ENCODE data around the gene ARMCX2.
"Not testable (repeated sequence)": the region's sequence is repeated elsewhere in the genome, so short reads cannot be mapped to it uniquely, and the experiment has no call there.

Gene ARMCX2

DNA sequence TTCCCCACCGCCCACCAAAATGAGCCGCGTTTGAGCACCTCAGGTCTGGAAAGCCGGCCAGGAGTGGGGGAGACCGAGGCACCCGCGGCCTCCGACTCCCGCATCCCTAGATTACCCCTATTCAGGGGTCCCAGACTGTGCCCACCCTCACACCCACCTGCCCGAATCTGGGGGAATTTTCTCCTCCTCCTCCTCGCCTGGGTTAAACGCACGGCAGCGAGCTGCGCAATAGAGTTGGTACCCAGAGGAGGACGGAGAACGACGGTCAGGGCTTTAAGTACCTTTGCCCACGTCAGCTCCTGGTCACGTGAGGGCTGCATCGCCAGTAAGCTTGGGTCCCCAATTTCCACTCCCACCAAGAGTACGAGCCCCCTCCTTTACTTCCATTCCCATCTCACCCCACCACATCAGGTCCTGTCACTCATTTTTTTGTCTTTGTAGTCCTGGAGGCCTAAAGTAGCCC lies at the start of gene ARMCX2:
Gene ARMCX2, minus strand, starts transcription at position 250 of the 463 bp plus-strand sequence. CDS start 2,262 bp downstream, outside the sequence.
- DNase-seq (ENCODE audit: low read depth): no peak

- DNase-seq (ENCODE audit: low read depth): no peak
These were observed 49.7 kb upstream of the ARMCX2 start for GRCh38 chrX:101709384-101709783.

GRCh38 chrX:101708163-101708562 lies 48.5 kb upstream of the ARMCX2 start:
- DNase-seq (ENCODE audit: low read depth): no peak

GRCh38 chrX:101693476-101693875 lies 33.8 kb upstream of the ARMCX2 start:
- no peak for DNase-seq (ENCODE audit: low read depth)

- DNase-seq (ENCODE audit: low read depth): no peak
These were observed 32.2 kb upstream of the ARMCX2 start for GRCh38 chrX:101691835-101692234.

GRCh38 chrX:101686574-101686973 lies 26.9 kb upstream of the ARMCX2 start:
- no peak for DNase-seq (ENCODE audit: low read depth)

- DNase-seq (ENCODE audit: low read depth): no peak
These were observed 26.3 kb upstream of the ARMCX2 start for GRCh38 chrX:101685923-101686322.

- no peak for DNase-seq (ENCODE audit: low read depth)
These were observed 23.1 kb upstream of the ARMCX2 start for GRCh38 chrX:101682723-101683122.

- no peak for DNase-seq (ENCODE audit: low read depth)
These were observed 17.4 kb upstream of the ARMCX2 start for GRCh38 chrX:101677028-101677427.

DNA sequence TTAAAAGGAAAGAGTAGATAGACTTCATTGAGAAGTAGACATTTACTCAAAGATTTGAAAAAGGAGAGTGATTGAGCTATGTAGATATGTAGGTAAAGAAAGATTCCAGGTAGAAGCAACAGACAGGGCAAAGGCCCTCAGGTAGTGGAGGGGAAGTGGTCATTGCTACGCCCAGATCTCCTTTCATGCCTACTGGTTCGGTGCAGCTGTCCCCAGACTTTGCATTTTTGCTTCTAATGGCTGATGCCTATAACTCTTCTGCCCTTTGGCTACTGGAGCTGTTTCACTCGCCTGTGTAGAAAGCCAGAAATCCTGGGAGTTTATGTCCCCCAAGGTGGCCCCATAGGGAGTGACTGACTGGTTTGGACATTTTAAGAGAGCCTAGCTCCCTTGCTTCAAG lies 16.9 kb upstream of the ARMCX2 start:
- DNase-seq (ENCODE audit: low read depth): no peak

DNA sequence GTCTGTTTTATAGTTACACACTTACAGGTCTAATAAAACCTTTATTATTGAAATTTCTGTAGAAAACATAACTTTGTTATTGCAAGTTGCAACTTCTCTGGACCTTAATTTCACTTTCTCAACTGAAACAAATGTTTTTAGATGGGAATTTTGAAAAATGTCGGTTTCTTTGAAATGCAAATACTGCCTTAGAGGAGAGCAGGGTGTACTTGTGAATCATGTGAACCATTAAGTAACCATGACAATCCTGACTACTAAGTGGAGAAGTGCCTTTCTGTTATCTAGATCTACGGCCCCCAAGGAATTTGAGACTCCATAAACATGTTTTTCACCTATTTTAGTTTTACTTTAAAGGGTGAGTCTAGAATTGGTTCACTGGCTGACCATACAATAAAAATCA lies 8.5 kb upstream of the ARMCX2 start:
- no peak for DNase-seq (ENCODE audit: low read depth)

GRCh38 chrX:101658661-101659491 lies 774 bp downstream of the ARMCX2 start:
- DNase-seq (ENCODE audit: low read depth): peak; percentile 49

- no peak for DNase-seq (ENCODE audit: low read depth)
These were observed 2.2 kb downstream of the ARMCX2 start for GRCh38 chrX:101657495-101657894.

GRCh38 chrX:101656817-101657216 lies 2.8 kb downstream of the ARMCX2 start:
- no peak for DNase-seq (ENCODE audit: low read depth)

DNA sequence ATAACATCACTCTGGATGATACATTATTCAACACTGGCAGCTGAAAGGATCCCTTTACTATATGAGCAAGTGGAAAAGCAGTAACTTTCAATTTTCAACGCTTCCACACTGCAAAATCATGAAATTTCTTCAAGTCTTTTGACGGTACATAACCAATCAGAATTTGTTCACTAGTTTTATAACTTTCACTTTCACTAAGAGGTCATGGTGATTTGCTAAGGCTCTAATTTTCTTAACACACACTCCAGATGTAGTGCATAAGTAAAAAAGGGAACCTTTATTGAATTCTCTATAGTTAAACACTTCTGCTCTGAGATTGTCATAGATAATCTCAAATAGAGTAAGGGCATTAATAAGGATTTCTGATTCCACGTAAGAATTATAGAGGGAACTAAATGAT lies 4.1 kb downstream of the ARMCX2 start:
- no peak for DNase-seq (ENCODE audit: low read depth)

GRCh38 chrX:101647716-101648115 lies 11.9 kb downstream of the ARMCX2 start:
- DNase-seq (ENCODE audit: low read depth): not testable (repeated sequence)

GRCh38 chrX:101642093-101642492 lies 17.6 kb downstream of the ARMCX2 start:
- no peak for DNase-seq (ENCODE audit: low read depth)

- DNase-seq (ENCODE audit: low read depth): no peak
These were observed 20.1 kb downstream of the ARMCX2 start for GRCh38 chrX:101639583-101639982.

DNA sequence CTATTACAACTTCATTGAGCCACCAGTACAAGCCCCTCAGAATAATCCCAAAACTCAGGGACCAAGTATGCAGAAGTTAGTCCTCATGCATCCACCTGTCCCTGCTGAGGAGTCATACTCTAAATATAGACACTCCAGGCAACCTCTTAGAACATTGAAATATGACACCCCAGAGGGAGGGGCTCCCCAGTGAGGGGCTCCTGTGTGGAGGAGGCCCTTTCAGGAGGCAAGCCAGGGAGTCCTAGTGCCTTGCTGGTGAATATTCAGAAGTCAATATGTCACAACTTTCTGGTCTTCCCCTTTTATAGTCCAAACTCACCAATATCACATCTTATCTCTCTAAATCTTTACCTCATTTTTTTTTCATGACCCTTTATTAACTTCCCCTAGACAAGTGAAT lies 40.3 kb downstream of the ARMCX2 start:
- no peak for DNase-seq (ENCODE audit: low read depth)

DNA sequence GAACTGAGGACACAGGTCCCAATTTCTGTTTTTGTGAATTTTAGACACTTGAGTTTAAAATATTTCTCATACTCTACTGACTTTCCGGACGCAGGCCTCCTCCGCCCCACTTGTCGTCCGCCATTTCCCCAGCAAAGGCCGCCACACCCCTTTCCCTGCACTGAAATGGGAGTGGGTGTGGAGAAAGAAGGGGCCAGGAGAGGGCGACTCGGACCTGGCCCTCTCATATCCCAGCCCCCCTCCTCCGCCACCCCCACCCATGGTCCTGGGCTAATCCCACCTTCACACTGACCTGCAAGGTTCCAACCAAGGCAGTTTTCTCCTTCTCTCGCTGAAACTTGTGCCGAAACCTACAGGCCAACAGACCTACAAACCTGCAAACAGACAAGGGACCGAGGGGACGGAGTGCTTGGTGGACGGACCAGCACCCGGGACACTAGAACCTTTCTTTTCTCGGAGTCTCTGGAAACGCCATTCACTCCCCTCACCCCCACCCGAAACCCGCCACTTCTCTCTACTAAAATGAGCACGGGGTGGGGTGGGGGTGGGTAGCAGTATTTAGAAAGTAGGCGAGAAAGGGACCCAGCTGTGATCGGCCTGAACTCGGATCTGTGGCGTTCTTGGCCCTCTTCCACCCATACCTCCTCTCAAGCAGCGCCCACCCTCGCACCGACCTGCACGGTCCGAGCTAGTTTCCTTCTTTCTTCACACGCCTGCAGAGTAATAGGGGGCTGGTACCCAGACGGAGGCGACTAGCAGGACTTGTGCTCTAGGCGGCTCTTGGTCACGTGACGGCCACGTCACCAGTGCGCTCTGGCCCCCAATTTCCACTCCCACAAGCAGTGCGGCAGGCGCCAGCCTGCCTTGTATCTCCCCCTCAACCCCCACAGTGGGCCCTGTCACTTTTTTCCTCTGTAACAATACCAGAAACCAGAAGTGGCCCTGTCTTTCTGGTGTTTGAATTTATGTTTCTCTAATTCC lies 42.1 kb downstream of the ARMCX2 start, which contains the start of gene ARMCX6:
Gene ARMCX6, minus strand, starts transcription at position 790 of the 981 bp plus-strand sequence. CDS start 1,380 bp downstream, outside the sequence.
- peak; percentile 56 for DNase-seq (ENCODE audit: low read depth)

- DNase-seq (ENCODE audit: low read depth): no peak
These were observed 53.9 kb downstream of the ARMCX2 start for GRCh38 chrX:101605728-101606127.

All from activated T-cell treated with anti-CD3 and anti-CD28 coated beads for 1 hour (primary cell).